Gastroesophageal sphincter (tissue), 4 donors: Measurements from ENCODE around the gene PRR35. TPM values are rescaled to one million over a fixed set of nuclear protein-coding genes. Genes with fewer than 3 reads are reported as not detected.
"Not testable (repeated sequence)": the region's sequence is repeated elsewhere in the genome, so short reads cannot be mapped to it uniquely, and the experiment has no call there.

ENCODE experiments used
- ATAC-seq: fragments of 150-250 bp; one replicate; pipeline ENCODE4 v1.9.1; 2016; ENCODE audit warnings: mild to moderate bottlenecking, moderate library complexity
- H3K27ac ChIP-seq, 4 donors: fragments of 200-600 bp; sonication (generic) in 3 of 4; 1 replicate in 3 of 4; 2 replicates in 1 of 4; pipeline ENCODE4 v1.5.1; 2016 to 2019
- H3K27me3 ChIP-seq: fragments of 200-600 bp; sonication (generic); one replicate; pipeline ENCODE4 v1.5.1; 2019
- H3K36me3 ChIP-seq, 2 donors: fragments of 200-600 bp; sonication (generic); one replicate each; pipeline ENCODE4 v1.5.1; 2019; ENCODE audit warnings: control low read depth in 1 of 2
- H3K4me1 ChIP-seq, 3 donors: fragments of 200-600 bp; sonication (generic); 1 replicate in 2 of 3; 2 replicates in 1 of 3; pipeline ENCODE4 v1.5.1; 2016 to 2019; ENCODE audit warnings: control low read depth in 2 of 3
- H3K4me3 ChIP-seq, 2 donors: fragments of 200-600 bp; sonication (generic); one replicate each; pipeline ENCODE4 v1.5.1; 2019; ENCODE audit warnings: mild to moderate bottlenecking in 1 of 2, moderate library complexity in 1 of 2
- H3K9me3 ChIP-seq, 3 donors: fragments of 200-600 bp; sonication (generic); one replicate each; pipeline ENCODE4 v1.5.1; 2017 to 2019; ENCODE audit warnings: control low read depth in 2 of 3
- EP300 ChIP-seq: sonication (generic); formaldehyde crosslinking; IDR thresholded peaks from one replicate; pipeline ENCODE4 v1.6.1; 2017; ENCODE audit warnings: antibody characterized with exemption, mild to moderate bottlenecking
- POLR2A ChIP-seq, 2 donors: fragments of 450-650 bp; IDR thresholded peaks; one replicate each; pipeline ENCODE4 v1.6.1; 2017; ENCODE audit warnings: antibody characterized with exemption in 2 of 2, mild to moderate bottlenecking in 2 of 2, moderate library complexity in 1 of 2
- POLR2AphosphoS5 ChIP-seq: sonication (generic); formaldehyde crosslinking; IDR thresholded peaks from one replicate; pipeline ENCODE4 v1.6.1; 2017; ENCODE audit warnings: antibody characterized with exemption
- WGBS, 2 donors: methylation state at CpG; one replicate each; pipeline ENCODE4 v1.1.5; 2018; ENCODE audit warnings: low coverage in 1 of 2; 5-methylcytosine and 5-hydroxymethylcytosine counted together
- total RNA-seq, 4 donors: library from RNA; depleted of rRNA; stranded (reverse); fragments of >200 nt; gene quantifications; one replicate each; pipeline ENCODE4 v1.1.0, GENCODE V29; 2016
- TF ChIP-seq, protein P1 (sequence below), 4 experiments: fragments of 200-600 bp in 2 of 4; fragments of 450-650 bp in 2 of 4; sonication (generic) in 1 of 4; IDR thresholded peaks; one replicate each; pipeline ENCODE4 v1.5.1; 2017 to 2019; ENCODE audit warnings: antibody characterized with exemption in 4 of 4, mild to moderate bottlenecking in 2 of 4, moderate library complexity in 2 of 4

The PRR35 gene
- total RNA-seq, 4 donors from 2014 or later: not detected

GRCh38 chr16:593406-593805 lies 33.2 kb downstream of the PRR35 start:
- H3K9me3 ChIP-seq: no peaks in the 10 kb centered on the region
- peaks cover 0 to 41% (median 6%) of the 10 kb centered on the region in 3 donors for H3K4me1 ChIP-seq
- H3K27ac ChIP-seq: no peak overlapping the region
- ATAC-seq: no peak
- H3K36me3 ChIP-seq: peaks cover 0 to 31% of the 10 kb centered on the region in 2 donors
- 85 to 89% methylated on average over 5 of the region's 9 CpGs for WGBS, 2 donors
- TF ChIP-seq EP300: no peak
- no peak for TF ChIP-seq POLR2A (IDR thresholded peaks at IDR 0.05)
- TF ChIP-seq, protein P1, sequence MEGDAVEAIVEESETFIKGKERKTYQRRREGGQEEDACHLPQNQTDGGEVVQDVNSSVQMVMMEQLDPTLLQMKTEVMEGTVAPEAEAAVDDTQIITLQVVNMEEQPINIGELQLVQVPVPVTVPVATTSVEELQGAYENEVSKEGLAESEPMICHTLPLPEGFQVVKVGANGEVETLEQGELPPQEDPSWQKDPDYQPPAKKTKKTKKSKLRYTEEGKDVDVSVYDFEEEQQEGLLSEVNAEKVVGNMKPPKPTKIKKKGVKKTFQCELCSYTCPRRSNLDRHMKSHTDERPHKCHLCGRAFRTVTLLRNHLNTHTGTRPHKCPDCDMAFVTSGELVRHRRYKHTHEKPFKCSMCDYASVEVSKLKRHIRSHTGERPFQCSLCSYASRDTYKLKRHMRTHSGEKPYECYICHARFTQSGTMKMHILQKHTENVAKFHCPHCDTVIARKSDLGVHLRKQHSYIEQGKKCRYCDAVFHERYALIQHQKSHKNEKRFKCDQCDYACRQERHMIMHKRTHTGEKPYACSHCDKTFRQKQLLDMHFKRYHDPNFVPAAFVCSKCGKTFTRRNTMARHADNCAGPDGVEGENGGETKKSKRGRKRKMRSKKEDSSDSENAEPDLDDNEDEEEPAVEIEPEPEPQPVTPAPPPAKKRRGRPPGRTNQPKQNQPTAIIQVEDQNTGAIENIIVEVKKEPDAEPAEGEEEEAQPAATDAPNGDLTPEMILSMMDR (IDR thresholded peaks at IDR 0.05): no peak
- TF ChIP-seq POLR2AphosphoS5: no peak
- no peaks in the 10 kb centered on the region for H3K27me3 ChIP-seq
- H3K4me3 ChIP-seq: no peak overlapping the region

- no peak overlapping the region for H3K27ac ChIP-seq
- WGBS, 2 donors: 88% methylated on average over 3 of the region's 16 CpGs; no CpG with 5 or more reads in 1 of the 2 donors
- ATAC-seq: no peak
Measured at GRCh38 chr16:593807-594206, 33.6 kb downstream of the PRR35 start.

GRCh38 chr16:595094-595528 lies 34.9 kb downstream of the PRR35 start:
- Histone ChIP-seq H3K4me3 (no peak overlapping the region), H3K4me1 (peaks cover 0 to 38% (median 6%) of the 10 kb centered on the region in 3 donors), H3K27ac (no peak overlapping the region), H3K9me3 (no peaks in the 10 kb centered on the region), H3K27me3 (no peaks in the 10 kb centered on the region), H3K36me3 (peaks cover 0 to 41% of the 10 kb centered on the region in 2 donors)
- TF ChIP-seq EP300 (no peak), POLR2AphosphoS5 (no peak), POLR2A (IDR thresholded peaks at IDR 0.05) (no peak)
- TF ChIP-seq, protein P1 (IDR thresholded peaks at IDR 0.05): no peak
- ATAC-seq: no peak
- 88% methylated on average over 9 of the region's 18 CpGs; no CpG with 5 or more reads in 1 of the 2 donors for WGBS, 2 donors

More at GRCh38 chr16:593807-594206, 33.6 kb downstream of the PRR35 start:
- H3K4me1 ChIP-seq: peaks cover 0 to 38% (median 6%) of the 10 kb centered on the region in 3 donors
- H3K36me3 ChIP-seq: peaks cover 0 to 32% of the 10 kb centered on the region in 2 donors
- no peaks in the 10 kb centered on the region for H3K27me3 ChIP-seq
- no peaks in the 10 kb centered on the region for H3K9me3 ChIP-seq
- TF ChIP-seq, protein P1 (IDR thresholded peaks at IDR 0.05): no peak
- TF ChIP-seq POLR2AphosphoS5 (no peak), POLR2A (IDR thresholded peaks at IDR 0.05) (no peak), EP300 (no peak)
- no peak overlapping the region for H3K4me3 ChIP-seq

DNA sequence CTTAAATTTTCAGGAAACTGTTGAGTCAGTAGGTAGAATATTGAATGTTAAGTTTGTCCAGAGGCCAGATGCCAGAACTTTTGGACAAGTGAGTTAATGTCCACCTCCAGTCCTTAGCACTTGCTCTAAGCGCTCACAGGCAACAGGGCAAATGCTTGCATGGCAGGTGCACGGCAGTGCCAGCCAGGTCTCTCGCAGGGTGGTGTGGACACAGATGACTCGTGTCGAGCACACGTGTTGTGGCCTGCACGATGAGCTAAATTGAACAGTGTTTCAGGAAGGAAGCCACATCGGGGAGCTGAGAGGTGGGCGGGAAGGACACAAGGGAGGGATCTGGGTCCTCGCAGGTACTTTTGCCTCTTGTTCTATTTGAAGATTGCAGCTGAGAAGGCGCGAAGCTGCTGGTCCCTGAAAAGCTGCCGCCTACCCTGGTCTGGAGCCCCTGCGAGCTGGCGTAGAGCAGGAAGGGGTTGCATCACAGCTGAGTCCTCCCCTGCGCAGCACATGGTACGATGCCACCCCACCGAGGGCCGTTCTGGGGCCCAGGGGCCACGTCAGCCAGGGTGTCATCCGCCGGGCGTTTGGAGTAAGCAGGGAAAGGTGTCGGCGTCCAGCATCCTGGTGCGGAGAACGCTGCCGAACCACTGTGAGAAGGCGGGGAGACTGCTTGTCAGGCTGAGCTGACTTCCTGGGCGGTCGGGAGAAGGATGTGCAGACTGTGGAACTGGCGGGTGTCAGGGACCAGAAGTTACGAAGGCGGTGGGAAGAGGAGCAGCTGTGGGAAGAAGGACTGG lies 35.9 kb downstream of the PRR35 start:
- peaks cover 0 to 34% (median under 1%) of the 10 kb centered on the region in 3 donors for H3K4me1 ChIP-seq
- TF ChIP-seq POLR2AphosphoS5 (no peak), POLR2A (IDR thresholded peaks at IDR 0.05) (no peak), EP300 (no peak)
- TF ChIP-seq, protein P1 (IDR thresholded peaks at IDR 0.05): no peak
- ATAC-seq: no peak
- H3K4me3 ChIP-seq: no peak overlapping the region
- H3K36me3 ChIP-seq: peaks cover 0 to 51% of the 10 kb centered on the region in 2 donors
- 73 to 86% methylated on average over 3 to 14 of the region's 34 CpGs for WGBS, 2 donors
- H3K27ac ChIP-seq: no peak overlapping the region
- H3K9me3 ChIP-seq: no peaks in the 10 kb centered on the region
- H3K27me3 ChIP-seq: no peaks in the 10 kb centered on the region

GRCh38 chr16:596736-597060 lies 36.5 kb downstream of the PRR35 start:
- no peak for ATAC-seq
- H3K27me3 ChIP-seq: no peaks in the 10 kb centered on the region
- H3K4me1 ChIP-seq: peaks cover 0 to 29% (median 0%) of the 10 kb centered on the region in 3 donors
- TF ChIP-seq POLR2AphosphoS5: no peak
- TF ChIP-seq, protein P1 (IDR thresholded peaks at IDR 0.05): no peak
- TF ChIP-seq EP300: no peak
- TF ChIP-seq POLR2A (IDR thresholded peaks at IDR 0.05): no peak
- no peaks in the 10 kb centered on the region for H3K9me3 ChIP-seq
- no peak overlapping the region for H3K27ac ChIP-seq
- no peak overlapping the region for H3K4me3 ChIP-seq
- WGBS, 2 donors: 80 to 100% methylated on average over 1 to 3 of the region's 12 CpGs
- peaks cover 0 to 54% of the 10 kb centered on the region in 2 donors for H3K36me3 ChIP-seq

DNA sequence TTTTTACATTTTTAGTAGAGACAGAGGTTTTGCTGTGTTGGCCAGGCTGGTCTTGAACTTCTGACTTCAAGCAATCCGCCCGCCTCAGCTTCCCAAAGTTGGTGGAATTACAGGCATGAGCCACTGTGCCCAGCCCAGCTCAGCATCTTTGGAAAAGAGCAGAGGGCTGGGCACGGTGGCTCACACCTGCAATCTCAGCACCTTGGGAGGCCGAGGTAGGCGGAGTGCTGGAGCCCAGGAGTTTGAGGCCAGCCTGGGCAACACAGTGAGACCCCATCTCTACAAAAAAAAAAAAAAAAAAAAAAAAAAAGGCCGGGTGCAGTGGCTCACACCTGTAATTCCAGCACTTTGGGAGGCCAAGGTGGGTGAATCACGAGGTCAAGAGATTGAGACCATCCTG lies 37.5 kb downstream of the PRR35 start:
- peaks cover 0 to 19% (median 0%) of the 10 kb centered on the region in 3 donors for H3K4me1 ChIP-seq
- ATAC-seq, H3K27me3 ChIP-seq, H3K27ac ChIP-seq, H3K4me3 ChIP-seq, H3K9me3 ChIP-seq: not testable (repeated sequence)
- WGBS, 2 donors: 87 to 100% methylated on average over 1 to 4 of the region's 7 CpGs
- peaks cover 0 to 54% of the 10 kb centered on the region in 2 donors for H3K36me3 ChIP-seq
